ENCODE data around the gene LRRC23.

LRRC23 gene

DNA sequence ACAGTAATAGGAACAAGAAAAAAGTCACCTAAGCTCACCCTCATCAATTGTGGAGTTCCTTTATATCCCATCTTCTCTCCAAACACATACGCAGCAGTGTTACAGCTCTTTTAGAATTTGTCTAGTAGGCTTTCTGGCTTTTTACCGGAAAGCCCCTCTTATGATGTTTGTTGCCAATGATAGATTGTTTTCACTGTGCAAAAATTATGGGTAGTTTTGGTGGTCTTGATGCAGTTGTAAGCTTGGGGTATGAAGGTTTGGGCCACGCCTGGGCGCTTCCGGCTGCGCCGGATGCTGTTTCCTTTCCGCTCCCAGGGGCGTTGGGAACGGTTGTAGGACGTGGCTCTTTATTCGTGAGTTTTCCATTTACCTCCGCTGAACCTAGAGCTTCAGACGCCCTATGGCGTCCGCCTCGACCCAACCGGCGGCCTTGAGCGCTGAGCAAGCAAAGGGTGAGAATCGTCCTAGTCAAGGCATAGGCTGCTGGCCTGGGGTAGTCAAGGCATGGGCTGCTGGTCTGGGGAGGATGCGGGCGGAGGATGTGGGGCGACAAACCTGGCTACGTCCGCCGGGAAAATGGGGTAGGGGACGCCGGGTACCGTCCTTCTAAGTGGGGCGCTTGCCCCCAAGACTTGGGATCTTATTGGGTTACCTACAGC, 39.2 kb downstream of the LRRC23 start, which contains the start of the genes C12orf57 and RNU7-1:
Gene C12orf57, plus strand, starts transcription at position 301 of the 659 bp plus-strand sequence. Its CDS starts 100 bp downstream, at position 401.
Gene RNU7-1, plus strand, starts transcription at position 95 of the 659 bp plus-strand sequence.
- DNase-seq (ENCODE audit: low read depth): peak; percentile 90

GRCh38 chr12:6944381-6945186, 40.0 kb downstream of the LRRC23 start:
- DNase-seq (ENCODE audit: low read depth): peak; percentile 73

GRCh38 chr12:6945613-6946012, 41.0 kb downstream of the LRRC23 start:
- DNase-seq (ENCODE audit: low read depth): no peak

DNA sequence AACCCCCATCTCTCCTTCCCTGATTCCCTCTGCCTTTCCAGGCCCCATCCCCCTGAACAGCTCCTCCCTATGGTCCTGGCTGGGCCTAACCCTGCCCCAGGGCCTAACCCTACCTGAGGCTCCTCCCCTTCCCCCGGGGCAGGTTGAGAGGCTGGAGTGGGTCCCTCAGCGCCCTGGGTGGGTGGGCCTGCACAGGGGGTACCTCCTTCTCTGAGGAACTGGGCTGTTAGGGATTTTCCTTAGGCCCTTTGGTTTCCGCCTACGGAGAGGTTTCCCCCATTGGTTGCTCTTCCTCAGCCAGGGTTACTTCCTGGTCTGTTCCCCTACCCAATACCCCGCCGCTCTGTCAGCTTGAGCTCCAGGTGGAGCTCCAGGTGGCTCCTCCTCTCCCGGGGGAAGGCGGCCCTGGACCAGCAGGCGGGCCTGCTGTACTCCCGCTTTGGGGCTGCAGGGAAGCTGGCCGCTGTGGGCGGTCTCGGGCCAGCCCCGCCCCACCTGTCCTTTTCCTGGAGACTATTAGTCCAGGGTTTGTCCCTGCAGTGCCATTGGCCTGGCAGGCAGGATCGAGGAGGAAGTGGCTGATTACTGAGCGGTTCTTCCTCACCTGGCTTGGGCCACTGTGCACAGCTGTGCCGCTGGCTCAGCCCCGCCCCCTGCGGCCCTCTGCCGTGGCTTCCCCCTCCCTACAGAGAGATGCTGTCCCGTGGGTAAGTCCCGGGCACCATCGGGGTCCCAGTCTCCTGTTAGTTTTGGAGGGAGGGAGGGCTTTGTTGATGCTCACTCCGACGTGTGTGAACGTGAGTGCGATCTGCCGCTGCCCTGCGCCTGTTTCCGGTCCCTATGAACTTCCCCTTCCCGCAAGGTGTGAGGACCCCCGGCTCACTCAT, 41.7 kb downstream of the LRRC23 start:
- no peak for DNase-seq (ENCODE audit: low read depth)

- DNase-seq (ENCODE audit: low read depth): no peak
Observed at GRCh38 chr12:6946920-6947374, 42.3 kb downstream of the LRRC23 start.

GRCh38 chr12:6947615-6948014, 43.0 kb downstream of the LRRC23 start:
- no peak for DNase-seq (ENCODE audit: low read depth)

DNA sequence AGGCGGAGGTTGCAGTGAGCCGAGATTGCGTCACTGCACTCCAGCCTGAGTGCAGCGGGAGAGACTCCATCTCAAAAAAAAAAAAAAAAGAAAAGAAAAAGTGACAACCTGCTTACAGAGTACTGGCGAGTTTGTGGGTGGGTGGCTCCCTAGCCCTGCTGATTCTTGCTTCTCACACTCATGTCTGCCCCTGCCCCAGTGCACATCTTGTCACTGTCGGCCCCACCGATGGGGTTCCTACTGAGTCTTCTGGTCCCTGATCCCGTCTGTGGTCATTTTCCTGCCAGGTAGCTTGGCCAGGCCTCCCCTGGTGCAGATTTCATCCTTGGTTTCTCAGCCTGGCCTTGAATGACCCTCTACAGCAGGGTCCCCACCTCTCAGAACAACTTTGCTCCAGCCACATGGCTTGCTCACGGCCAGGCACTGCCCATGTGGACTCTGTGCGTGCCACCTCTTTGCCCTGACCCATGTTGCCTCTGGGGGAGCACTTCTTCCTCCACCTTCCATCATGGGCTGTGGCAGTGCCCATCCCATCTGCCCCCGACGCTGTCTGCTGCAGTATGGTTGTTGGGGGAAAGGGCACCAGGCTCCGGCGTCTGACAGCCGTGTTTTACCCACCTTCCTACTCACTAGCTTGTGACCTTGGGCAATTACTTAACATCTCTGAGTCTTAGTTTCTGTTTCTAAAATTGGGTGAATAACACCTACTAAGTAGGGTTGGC, 44.4 kb downstream of the LRRC23 start:
- no peak for DNase-seq (ENCODE audit: low read depth)

- no peak for DNase-seq (ENCODE audit: low read depth)
Observed at GRCh38 chr12:6950401-6950801, 45.8 kb downstream of the LRRC23 start.

DNA sequence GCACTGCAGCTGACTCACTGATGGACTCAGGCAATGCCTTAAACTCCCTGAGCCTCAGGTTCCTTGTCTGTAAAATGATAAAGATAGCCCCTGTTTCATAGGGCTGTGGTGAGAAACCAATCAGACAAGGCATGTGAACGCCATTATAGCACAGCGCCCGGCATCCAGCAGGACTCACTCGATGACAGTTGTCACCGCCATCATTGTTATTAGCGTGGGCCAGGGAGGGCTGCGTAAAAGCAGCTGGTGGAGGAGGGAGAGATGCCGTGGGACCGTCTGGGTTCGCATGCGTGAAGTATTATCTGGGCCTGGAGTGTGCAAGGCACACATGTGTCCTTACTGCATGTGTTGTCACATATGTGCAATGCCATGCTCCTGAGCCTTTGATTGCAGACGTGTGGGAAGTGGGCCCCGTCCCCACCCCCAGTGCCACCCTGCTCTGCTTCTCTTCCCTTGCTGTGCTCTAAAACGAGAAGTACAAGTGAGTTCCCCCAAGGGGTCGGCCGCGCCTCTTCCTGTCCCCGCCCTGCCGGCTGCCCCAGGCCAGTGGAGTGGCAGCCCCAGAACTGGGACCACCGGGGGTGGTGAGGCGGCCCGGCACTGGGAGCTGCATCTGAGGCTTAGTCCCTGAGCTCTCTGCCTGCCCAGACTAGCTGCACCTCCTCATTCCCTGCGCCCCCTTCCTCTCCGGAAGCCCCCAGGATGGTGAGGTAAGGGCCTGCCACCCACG, 46.4 kb downstream of the LRRC23 start, which contains the start of gene PTPN6:
Gene PTPN6, plus strand, starts transcription at position 546 of the 730 bp plus-strand sequence. Its CDS starts 157 bp downstream, at position 703.
- DNase-seq (ENCODE audit: low read depth): no peak

DNA sequence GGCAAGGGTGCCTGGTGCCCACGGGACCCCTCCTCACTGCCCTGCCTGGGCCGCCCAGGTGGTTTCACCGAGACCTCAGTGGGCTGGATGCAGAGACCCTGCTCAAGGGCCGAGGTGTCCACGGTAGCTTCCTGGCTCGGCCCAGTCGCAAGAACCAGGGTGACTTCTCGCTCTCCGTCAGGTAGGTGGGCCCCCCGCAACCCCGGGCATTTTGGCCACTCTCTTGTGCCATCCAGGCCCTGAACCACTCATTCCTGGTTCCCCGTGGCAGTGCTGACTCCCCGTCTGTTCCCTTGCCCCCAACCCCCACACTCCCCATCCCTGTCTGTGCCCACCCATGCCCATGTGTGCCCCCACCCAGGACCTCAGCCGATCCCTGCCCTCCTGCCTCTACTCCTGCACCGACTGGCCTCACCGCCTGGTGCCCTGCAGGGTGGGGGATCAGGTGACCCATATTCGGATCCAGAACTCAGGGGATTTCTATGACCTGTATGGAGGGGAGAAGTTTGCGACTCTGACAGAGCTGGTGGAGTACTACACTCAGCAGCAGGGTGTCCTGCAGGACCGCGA, 47.0 kb downstream of the LRRC23 start:
- DNase-seq (ENCODE audit: low read depth): no peak

DNA sequence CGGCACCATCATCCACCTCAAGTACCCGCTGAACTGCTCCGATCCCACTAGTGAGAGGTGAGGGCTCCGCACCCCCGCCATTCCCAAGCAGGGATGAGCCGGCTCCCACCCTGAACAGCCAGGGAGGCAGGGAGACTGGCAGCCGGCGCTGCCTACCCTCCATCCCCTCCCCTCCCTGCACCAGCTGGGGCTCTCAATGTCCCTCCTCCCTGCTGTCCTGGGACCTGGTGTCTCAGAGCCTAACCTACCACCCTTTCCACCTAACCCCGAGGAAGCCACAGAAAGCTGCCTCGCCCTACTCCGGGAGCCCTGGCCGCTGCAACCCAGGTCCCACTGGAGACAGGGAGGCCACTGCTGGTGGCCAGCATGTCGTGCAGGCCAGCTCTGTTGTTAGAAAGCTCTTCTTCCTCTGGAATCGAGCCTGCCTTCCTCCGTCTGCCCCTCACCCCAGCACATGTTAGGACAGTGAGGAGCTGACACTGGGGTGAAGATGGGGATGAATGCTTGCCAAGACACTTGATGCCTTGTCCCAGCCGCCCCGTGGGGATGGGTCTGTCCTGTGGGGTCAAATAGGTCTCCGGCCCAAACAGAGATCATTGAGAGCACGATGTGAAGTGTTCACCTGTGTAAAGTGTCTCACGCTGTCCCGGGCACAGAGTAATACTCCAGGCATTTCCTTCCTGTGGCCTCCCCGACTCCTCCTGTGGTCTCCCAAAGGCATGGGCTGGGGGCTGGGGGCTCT, 47.7 kb downstream of the LRRC23 start:
- DNase-seq (ENCODE audit: low read depth): no peak

GRCh38 chr12:6952863-6953441, 48.3 kb downstream of the LRRC23 start:
- no peak for DNase-seq (ENCODE audit: low read depth)

GRCh38 chr12:6953442-6954315, 49.1 kb downstream of the LRRC23 start:
- DNase-seq (ENCODE audit: low read depth): no peak

- no peak for DNase-seq (ENCODE audit: low read depth)
Observed at GRCh38 chr12:6954316-6955107, 49.9 kb downstream of the LRRC23 start.

GRCh38 chr12:6955108-6956020, 50.7 kb downstream of the LRRC23 start:
- no peak for DNase-seq (ENCODE audit: low read depth)

DNA sequence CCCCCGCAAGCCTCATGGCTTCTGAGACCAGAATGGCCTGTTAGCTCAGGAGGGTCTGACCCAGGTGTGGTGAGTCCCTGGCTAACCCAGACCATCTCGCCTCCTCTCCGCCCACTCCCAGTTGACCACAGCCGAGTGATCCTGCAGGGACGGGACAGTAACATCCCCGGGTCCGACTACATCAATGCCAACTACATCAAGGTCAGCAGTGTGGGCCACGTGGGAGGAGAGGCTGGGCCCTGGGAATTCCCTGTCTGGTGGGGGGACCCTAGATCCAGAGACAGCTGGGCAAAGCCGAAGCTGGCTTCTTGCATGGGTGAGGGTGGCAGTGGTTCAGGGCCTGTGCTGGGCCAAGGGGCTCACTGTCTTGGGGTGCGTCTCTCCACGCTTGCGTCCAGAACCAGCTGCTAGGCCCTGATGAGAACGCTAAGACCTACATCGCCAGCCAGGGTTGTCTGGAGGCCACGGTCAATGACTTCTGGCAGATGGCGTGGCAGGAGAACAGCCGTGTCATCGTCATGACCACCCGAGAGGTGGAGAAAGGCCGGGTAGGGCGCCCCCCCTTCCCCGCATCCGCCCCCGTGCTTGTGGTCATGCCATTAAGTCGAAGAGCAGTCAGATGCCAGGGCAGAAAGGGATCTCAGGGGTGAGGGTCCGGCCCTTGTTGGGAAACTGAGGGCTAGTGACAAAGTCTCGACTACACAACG, 51.6 kb downstream of the LRRC23 start:
- DNase-seq (ENCODE audit: low read depth): no peak
